Mesendoderm (in vitro differentiated cells): ENCODE results near the gene IFNL1.

ENCODE experiments used
- DNase-seq: peaks from one replicate; pipeline ENCODE4 v3.0.0; 2013
- H2AK5ac ChIP-seq: 2 replicates; pipeline ENCODE4 v1.6.1; 2013; ENCODE audit warnings: low read length, inconsistent platforms
- H2BK120ac ChIP-seq: 2 replicates; pipeline ENCODE4 v1.6.1; 2013; ENCODE audit warnings: low read depth, mild to moderate bottlenecking, low read length, moderate library complexity, mixed read lengths
- H2BK15ac ChIP-seq: replicated peaks from 2 replicates; pipeline ENCODE4 v1.6.1; 2013; ENCODE audit warnings: low read depth, mild to moderate bottlenecking, moderate library complexity
- H2BK5ac ChIP-seq: 2 replicates; pipeline ENCODE4 v1.6.1; 2013; ENCODE audit warnings: low read length, inconsistent platforms
- H3K18ac ChIP-seq: 2 replicates; pipeline ENCODE4 v1.6.1; 2013; ENCODE audit warnings: mild to moderate bottlenecking, low read length, mixed read lengths
- H3K23ac ChIP-seq: one replicate; pipeline ENCODE4 v1.6.1; 2013; ENCODE audit warnings: low read length
- H3K27ac ChIP-seq: 2 replicates; pipeline ENCODE4 v1.5.1; 2013; ENCODE audit warnings: low read depth, mild to moderate bottlenecking, inconsistent platforms, low read length, moderate library complexity
- H3K27me3 ChIP-seq: 2 replicates; pipeline ENCODE4 v1.6.1; 2013; ENCODE audit warnings: low read length, control low read depth, mild to moderate bottlenecking, inconsistent platforms; ENCODE audit not compliant: insufficient read depth, poor library complexity
- H3K36me3 ChIP-seq: 2 replicates; pipeline ENCODE4 v1.6.1; 2013; ENCODE audit warnings: low read length, inconsistent platforms; ENCODE audit not compliant: control insufficient read depth, insufficient read depth
- H3K4ac ChIP-seq: one replicate; pipeline ENCODE4 v1.6.1; 2013; ENCODE audit warnings: low read depth, mild to moderate bottlenecking, low read length, moderate library complexity
- H3K4me1 ChIP-seq: 2 replicates; pipeline ENCODE4 v1.6.1; 2013; ENCODE audit warnings: low read depth, low read length, inconsistent platforms; ENCODE audit not compliant: control insufficient read depth
- H3K4me2 ChIP-seq: 2 replicates; pipeline ENCODE4 v1.6.1; 2013; ENCODE audit warnings: low read length
- H3K4me3 ChIP-seq: 2 replicates; pipeline ENCODE4 v1.5.1; 2013; ENCODE audit warnings: mild to moderate bottlenecking, low read length
- H3K56ac ChIP-seq: one replicate; pipeline ENCODE4 v1.6.1; 2013; ENCODE audit warnings: low read length
- H3K79me1 ChIP-seq: 2 replicates; pipeline ENCODE4 v1.6.1; 2013; ENCODE audit warnings: low read length, inconsistent platforms
- H3K79me2 ChIP-seq: 2 replicates; pipeline ENCODE4 v1.6.1; 2013; ENCODE audit warnings: mild to moderate bottlenecking, low read length; ENCODE audit not compliant: control insufficient read depth, insufficient read depth
- H3K9ac ChIP-seq: 2 replicates; pipeline ENCODE4 v1.6.1; 2013; ENCODE audit warnings: low read length, inconsistent platforms
- H4K5ac ChIP-seq: one replicate; pipeline ENCODE4 v1.6.1; 2013; ENCODE audit warnings: low read length
- H4K8ac ChIP-seq: one replicate; pipeline ENCODE4 v1.6.1; 2013; ENCODE audit warnings: low read depth, mild to moderate bottlenecking, control low read depth, low read length, moderate library complexity
- WGBS: extraction: QIAGEN DNeasy Blood & Tissue Kit; methylation state at CpG from one replicate; pipeline ENCODE4 v1.1.7; 2013; ENCODE audit warnings: low lambda C conversion rate, missing lambda C conversion rate; ENCODE audit not compliant: insufficient coverage; ENCODE audit errors: extremely low coverage; 5-methylcytosine and 5-hydroxymethylcytosine counted together

IFNL1 gene

GRCh38 chr19:39251846-39252245 lies 44.4 kb upstream of the IFNL1 start:
- no peaks in the 10 kb centered on the region for H3K79me2 ChIP-seq
- H3K27ac ChIP-seq = no peak overlapping the region
- no peak overlapping the region for H3K4ac ChIP-seq
- no peak overlapping the region for H2BK15ac ChIP-seq
- no peak overlapping the region for H3K18ac ChIP-seq
- no peak overlapping the region for H3K56ac ChIP-seq
- WGBS = no CpG with 5 or more reads among the region's 3 CpGs
- no peak overlapping the region for H3K9ac ChIP-seq
- no peak overlapping the region for H4K8ac ChIP-seq
- H3K36me3 ChIP-seq = no peaks in the 10 kb centered on the region
- H4K5ac ChIP-seq = no peak overlapping the region
- H2BK120ac ChIP-seq = no peak overlapping the region
- H2AK5ac ChIP-seq = no peak overlapping the region
- no peaks in the 10 kb centered on the region for H3K79me1 ChIP-seq
- no peak overlapping the region for H3K4me3 ChIP-seq
- no peak overlapping the region for H3K23ac ChIP-seq
- no peak overlapping the region for H2BK5ac ChIP-seq
- H3K4me1 ChIP-seq = no peaks in the 10 kb centered on the region
- H3K4me2 ChIP-seq = no peak overlapping the region
- H3K27me3 ChIP-seq = peaks cover 27% of the 10 kb centered on the region
- DNase-seq = no peak

- Histone ChIP-seq H4K5ac (no peak overlapping the region), H3K4me1 (no peaks in the 10 kb centered on the region), H4K8ac (no peak overlapping the region), H3K4me3 (no peak overlapping the region), H3K27ac (no peak overlapping the region), H2BK15ac (no peak overlapping the region), H3K9ac (no peak overlapping the region), H2BK5ac (no peak overlapping the region), H3K56ac (no peak overlapping the region), H3K36me3 (no peaks in the 10 kb centered on the region), H3K18ac (no peak overlapping the region), H3K4me2 (no peak overlapping the region), H3K79me2 (no peaks in the 10 kb centered on the region), H2BK120ac (no peak overlapping the region), H3K79me1 (no peaks in the 10 kb centered on the region), H3K23ac (no peak overlapping the region), H3K4ac (no peak overlapping the region), H3K27me3 (peaks cover 24% of the 10 kb centered on the region), H2AK5ac (no peak overlapping the region)
- WGBS = no CpG with 5 or more reads among the region's 3 CpGs
- DNase-seq = peak; percentile 17
Observed at GRCh38 chr19:39252458-39252857, 43.7 kb upstream of the IFNL1 start.

GRCh38 chr19:39253374-39254149 lies 42.6 kb upstream of the IFNL1 start:
- Histone ChIP-seq H4K5ac (no peak overlapping the region), H3K27ac (no peak overlapping the region), H3K79me2 (no peaks in the 10 kb centered on the region), H2AK5ac (no peak overlapping the region), H3K18ac (no peak overlapping the region), H3K4me1 (no peaks in the 10 kb centered on the region), H2BK5ac (no peak overlapping the region), H3K23ac (no peak overlapping the region), H2BK120ac (no peak overlapping the region), H2BK15ac (no peak overlapping the region), H3K4ac (no peak overlapping the region), H4K8ac (no peak overlapping the region), H3K79me1 (no peaks in the 10 kb centered on the region), H3K4me3 (no peak overlapping the region), H3K4me2 (no peak overlapping the region), H3K36me3 (no peaks in the 10 kb centered on the region), H3K56ac (no peak overlapping the region), H3K9ac (no peak overlapping the region), H3K27me3 (peaks cover 13% of the 10 kb centered on the region)
- no peak for DNase-seq
- no CpG with 5 or more reads among the region's 8 CpGs for WGBS

GRCh38 chr19:39254531-39255345 lies 41.5 kb upstream of the IFNL1 start:
- Histone ChIP-seq H3K27ac (no peak overlapping the region), H2BK5ac (no peak overlapping the region)

GRCh38 chr19:39257227-39257626 lies 39.0 kb upstream of the IFNL1 start:
- Histone ChIP-seq H3K27me3 (no peaks in the 10 kb centered on the region), H3K79me2 (no peaks in the 10 kb centered on the region), H3K18ac (no peak overlapping the region), H3K23ac (no peak overlapping the region), H4K8ac (no peak overlapping the region), H3K36me3 (no peaks in the 10 kb centered on the region), H3K79me1 (no peaks in the 10 kb centered on the region), H3K9ac (no peak overlapping the region), H3K4me1 (no peaks in the 10 kb centered on the region), H2AK5ac (no peak overlapping the region), H4K5ac (no peak overlapping the region), H3K4me2 (no peak overlapping the region), H2BK120ac (no peak overlapping the region), H2BK5ac (no peak overlapping the region), H3K27ac (no peak overlapping the region), H3K56ac (no peak overlapping the region), H3K4me3 (no peak overlapping the region), H2BK15ac (no peak overlapping the region), H3K4ac (no peak overlapping the region)
- no CpG with 5 or more reads among the region's 4 CpGs for WGBS
- DNase-seq = no peak

More at GRCh38 chr19:39254531-39255345, 41.5 kb upstream of the IFNL1 start:
- no peak overlapping the region for H3K4ac ChIP-seq
- H3K4me2 ChIP-seq = no peak overlapping the region
- H4K8ac ChIP-seq = no peak overlapping the region
- H3K79me2 ChIP-seq = no peaks in the 10 kb centered on the region
- H3K9ac ChIP-seq = no peak overlapping the region
- H2BK120ac ChIP-seq = no peak overlapping the region
- H3K79me1 ChIP-seq = no peaks in the 10 kb centered on the region
- DNase-seq = no peak
- H3K4me3 ChIP-seq = no peak overlapping the region
- H3K18ac ChIP-seq = no peak overlapping the region
- no peak overlapping the region for H2BK15ac ChIP-seq
- WGBS = no CpG with 5 or more reads among the region's 29 CpGs
- H3K27me3 ChIP-seq = peaks cover 2% of the 10 kb centered on the region
- no peak overlapping the region for H3K23ac ChIP-seq
- no peaks in the 10 kb centered on the region for H3K36me3 ChIP-seq
- H3K56ac ChIP-seq = no peak overlapping the region
- H2AK5ac ChIP-seq = no peak overlapping the region
- H3K4me1 ChIP-seq = no peaks in the 10 kb centered on the region
- H4K5ac ChIP-seq = no peak overlapping the region
